NCI-H128 (cell line): ENCODE results near the gene ADAM10.

ENCODE experiments used
- DNase-seq: peaks from one replicate; lab custom pipeline; 2025; ENCODE audit not compliant: unreplicated experiment; lab: John Stamatoyannopoulos, UW

Gene ADAM10

GRCh38 chr15:58541410-58542087 lies 208.0 kb downstream of the ADAM10 start:
- no peak for DNase-seq

- no peak for DNase-seq
Observed at GRCh38 chr15:58539548-58539947, 210.0 kb downstream of the ADAM10 start.

- DNase-seq: no peak
Observed at GRCh38 chr15:58538901-58539300, 210.6 kb downstream of the ADAM10 start.
